HG03159 (cell line): ENCODE results near the gene RALGPS1.

Experiments
- ATAC-seq: cut with Tn5 transposase; IDR thresholded peaks from one replicate; pipeline ENCODE4 v1.9.1; 2021; ENCODE audit warnings: mild to moderate bottlenecking, moderate library complexity; ENCODE audit not compliant: unreplicated experiment

The RALGPS1 gene

DNA sequence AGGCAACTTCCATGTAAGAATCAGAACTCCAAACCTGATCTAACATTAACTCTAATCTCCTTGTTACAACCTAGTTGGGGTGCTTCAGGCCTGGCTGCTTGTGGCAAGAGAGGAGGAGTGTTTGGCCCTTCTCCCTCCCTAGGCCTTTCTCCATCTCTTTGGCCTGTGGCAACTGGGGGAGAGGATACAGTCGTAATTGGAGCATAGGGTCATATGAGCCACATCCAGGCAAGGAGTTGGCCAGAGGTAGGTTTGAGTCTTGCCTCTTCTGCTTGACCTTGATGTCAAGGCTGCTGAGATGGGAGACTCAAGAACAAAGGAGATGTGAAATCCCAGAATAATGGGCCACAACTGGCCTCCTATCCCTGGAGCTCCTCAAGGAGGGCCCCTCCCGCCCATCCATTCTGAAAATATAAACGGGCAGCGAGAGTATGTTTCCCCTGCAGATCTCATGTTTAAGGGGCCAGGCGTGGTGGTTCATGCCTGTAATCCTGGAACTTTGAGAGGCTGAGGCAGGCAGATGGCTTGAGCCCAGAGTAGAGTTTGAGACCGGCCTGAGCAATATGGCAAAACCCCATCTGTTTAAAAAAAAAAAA is 267.1 kb downstream of the RALGPS1 start:
- no peak for ATAC-seq

GRCh38 chr9:127182901-127183746 is 268.5 kb downstream of the RALGPS1 start:
- ATAC-seq = no peak

DNA sequence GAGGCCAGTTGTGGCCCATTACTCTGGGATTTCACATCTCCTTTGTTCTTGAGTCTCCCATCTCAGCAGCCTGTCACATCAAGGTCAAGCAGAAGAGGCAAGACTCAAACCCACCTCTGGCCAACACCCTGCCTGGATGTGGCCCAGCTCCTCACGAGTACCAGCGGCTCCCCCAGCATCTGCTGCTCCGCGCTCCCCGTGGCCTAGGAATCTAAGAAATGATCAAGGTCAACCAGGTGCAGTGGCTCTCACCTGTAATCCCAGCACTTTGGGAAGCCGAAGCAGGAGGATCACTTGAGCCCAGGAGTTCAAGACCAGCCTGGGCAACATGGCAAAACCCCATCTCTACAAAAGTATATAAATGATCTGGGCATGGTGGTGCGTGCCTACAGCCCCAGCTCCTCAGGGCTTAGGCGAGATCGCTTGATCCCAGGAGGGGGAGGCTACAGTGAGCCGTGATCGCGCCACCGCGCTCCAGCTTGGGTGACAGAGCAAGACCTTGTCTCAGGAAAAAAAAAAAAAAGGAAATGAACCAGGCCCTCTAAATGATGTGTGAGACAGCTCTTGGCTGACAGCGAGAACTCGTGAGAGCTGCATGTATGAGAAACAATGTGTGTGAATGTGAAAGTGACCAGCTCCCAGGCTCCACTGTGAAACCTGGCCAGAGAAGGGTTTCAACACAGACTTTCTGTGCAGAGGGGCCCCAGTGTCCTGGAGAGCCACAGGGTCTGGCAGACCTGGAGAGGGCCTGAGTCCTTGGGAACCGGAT is 269.4 kb downstream of the RALGPS1 start:
- peak; percentile 59 for ATAC-seq

GRCh38 chr9:127184641-127185040 is 270.1 kb downstream of the RALGPS1 start:
- no peak for ATAC-seq

GRCh38 chr9:127185181-127185580 is 270.6 kb downstream of the RALGPS1 start:
- no peak for ATAC-seq

GRCh38 chr9:127185931-127186781 is 271.6 kb downstream of the RALGPS1 start:
- no peak for ATAC-seq

DNA sequence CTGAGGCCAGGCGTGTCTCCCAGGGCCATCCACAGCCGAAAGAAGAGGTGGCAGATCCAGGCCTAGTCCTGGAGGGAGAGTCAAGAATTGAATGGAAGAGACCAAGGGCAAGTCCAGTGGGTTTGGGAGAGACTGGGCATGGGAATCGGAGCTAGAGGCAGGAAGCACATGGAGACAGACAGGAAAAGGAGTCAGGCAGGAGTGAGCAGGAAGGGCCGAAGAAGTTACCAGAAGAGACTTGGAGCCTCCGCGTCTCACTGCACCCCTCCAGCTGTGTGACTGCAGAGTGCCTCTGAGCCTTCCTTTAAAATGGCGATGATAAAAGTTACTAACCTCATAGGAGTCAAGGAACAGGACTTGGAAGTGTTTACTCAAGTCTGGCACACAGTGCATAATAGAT is 272.2 kb downstream of the RALGPS1 start:
- no peak for ATAC-seq

- ATAC-seq = no peak
These were observed 272.8 kb downstream of the RALGPS1 start for GRCh38 chr9:127187231-127187956.

DNA sequence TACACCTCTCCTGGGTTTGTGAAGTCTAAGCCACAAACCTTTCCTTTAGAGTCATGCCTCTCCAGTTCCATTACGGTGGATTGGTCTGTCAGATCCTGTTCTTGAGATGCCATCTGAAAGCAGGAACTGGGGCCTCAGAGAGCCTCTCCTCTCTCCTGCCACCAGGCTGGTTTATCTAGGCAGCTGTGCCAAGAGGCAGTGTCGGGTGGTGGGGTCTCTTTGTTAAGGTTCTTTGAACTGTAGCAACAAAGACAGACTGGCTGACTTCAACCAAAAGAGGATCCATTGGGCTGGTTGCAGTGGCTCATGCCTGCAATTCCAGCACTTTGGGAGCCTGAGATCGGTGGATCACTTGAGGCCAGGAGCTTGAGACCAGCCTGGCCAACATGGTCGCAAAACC is 273.8 kb downstream of the RALGPS1 start:
- no peak for ATAC-seq

GRCh38 chr9:127189628-127190027 is 275.0 kb downstream of the RALGPS1 start:
- no peak for ATAC-seq

- ATAC-seq = no peak
These were observed 278.2 kb downstream of the RALGPS1 start for GRCh38 chr9:127192744-127193143.

- no peak for ATAC-seq
These were observed 278.9 kb downstream of the RALGPS1 start for GRCh38 chr9:127193483-127193882.

DNA sequence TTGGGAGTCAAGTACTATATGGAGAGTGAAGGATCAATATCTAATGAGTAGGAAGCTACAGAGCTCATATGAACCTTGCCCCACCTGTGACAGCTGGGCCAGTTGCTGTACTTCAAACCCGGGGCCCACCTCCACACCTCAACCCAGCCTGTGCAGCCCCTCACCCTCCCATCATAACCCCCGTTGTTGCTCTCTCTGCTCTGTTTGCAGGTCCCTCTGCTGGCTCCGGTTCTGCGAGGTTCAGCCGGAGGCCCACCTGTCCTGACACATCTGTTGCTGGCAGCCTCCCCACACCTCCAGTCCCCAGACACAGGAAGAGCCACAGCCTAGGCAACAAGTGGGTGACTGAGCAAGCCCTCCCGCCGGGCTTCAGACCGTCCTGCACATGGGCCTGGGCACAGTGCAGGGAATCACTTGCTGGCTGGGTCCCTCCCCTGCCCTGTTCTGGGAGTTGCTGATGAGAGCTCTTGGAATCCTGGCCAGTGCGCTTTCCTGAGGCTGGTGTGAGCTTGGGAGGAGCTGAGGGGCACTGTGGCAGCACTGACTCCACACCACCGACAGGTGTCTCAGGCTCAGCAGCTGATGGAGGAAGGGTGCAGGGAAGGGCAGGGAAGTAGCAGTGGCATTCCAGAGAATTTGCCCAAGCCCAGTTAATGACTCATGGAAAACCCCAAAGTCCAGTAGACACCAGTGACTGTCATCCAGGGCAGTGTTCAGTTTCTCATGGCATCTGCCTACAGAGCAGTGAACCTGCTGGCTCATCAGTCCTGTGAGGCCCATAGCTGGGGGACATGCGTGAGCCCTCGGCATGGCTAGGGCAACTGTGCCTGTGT is 280.5 kb downstream of the RALGPS1 start:
- ATAC-seq = no peak

DNA sequence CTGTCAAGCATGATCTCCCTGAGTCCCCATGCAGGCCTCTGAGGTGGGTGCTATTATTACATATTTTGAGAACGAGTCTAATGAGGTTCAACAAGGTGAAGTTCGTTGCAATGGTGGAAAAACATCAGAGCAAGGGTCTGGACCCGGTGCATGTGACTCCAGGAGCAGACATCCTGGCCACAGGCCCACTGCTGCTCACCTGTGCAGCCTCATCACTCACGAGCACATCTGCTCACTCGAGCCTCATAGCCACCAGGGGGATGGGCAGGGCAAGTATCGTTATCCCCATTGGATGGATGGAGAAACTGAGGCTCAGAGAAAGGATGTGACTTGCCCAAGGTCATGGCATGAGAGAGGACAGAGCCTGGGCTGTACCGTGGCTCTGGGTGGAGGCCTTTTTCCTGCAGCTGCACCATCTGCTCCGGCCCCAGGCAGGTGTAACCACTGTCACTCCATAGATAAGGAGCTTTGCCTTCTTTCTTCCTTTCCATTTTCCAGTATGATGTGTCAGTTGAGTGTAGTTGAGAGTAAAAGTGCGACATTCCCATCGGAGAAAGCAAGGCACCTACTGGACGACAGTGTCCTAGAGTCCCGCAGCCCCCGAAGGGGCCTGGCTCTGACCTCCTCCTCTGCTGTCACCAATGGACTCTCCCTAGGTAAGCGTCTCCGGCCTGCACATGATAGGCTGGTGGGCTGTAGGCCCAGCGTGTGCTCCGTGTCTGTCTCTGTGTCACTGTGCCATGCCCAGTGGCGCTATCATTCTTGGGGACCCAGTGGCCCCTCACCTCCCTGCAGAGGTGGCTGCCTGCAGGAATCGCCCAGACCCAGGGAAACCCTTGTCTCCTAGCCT is 281.6 kb downstream of the RALGPS1 start:
- no peak for ATAC-seq

DNA sequence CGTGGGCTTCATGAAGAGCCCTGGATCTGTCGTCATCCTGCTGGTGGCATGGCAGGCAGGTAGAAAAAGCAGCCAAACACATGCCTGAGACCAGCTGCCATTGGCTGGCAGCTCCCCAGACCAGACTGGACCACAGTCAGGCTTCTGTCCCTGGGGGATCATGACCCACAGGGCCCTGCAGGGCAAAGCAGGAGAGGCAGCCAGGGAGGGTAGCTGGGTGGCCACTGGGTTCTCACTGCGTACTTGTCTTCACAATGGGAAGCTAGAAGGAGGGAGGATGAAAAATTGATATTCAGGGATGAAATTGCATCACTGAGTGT is 282.2 kb downstream of the RALGPS1 start:
- ATAC-seq = no peak

DNA sequence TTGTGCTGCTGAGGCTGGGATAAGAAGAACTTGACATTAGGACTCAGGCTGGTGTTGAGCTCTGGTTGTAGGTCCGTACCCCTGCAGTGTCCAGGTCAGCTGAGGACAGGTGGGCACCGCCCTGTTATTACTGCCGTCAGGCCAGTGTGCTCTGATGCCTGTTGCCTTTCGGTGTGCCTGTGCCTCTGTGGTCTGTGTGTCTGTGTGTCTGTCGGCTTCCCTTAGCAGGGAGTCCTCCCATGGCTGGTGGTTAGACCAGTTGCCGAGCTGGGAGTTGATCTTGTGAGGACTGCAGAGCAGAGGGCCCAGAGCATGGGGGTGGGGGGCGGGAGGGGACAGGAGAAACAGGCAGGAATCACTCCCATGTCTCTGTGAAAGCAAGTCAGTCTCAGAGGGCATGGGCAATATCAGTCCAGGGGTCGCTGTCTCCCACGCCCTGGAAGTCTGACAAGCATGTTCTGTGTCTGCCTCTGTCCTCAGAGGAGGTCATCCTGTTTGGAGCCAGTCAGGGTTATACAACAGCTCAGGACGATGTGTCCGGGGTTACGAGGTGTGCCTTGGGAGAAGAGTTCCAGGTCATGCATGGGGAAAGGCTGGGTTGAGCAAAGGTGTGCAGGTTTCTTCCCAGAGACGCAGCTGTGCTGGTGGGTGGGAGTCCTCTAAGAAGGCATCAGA is 282.7 kb downstream of the RALGPS1 start:
- ATAC-seq = no peak

GRCh38 chr9:127197861-127198430 is 283.4 kb downstream of the RALGPS1 start:
- no peak for ATAC-seq

- no peak for ATAC-seq
These were observed 284.0 kb downstream of the RALGPS1 start for GRCh38 chr9:127198587-127198986.
